Left renal pelvis (tissue), 4 donors: ENCODE data around the gene PARP3. TPM values are rescaled to one million over a fixed set of nuclear protein-coding genes. Genes with fewer than 3 reads are reported as not detected.

ENCODE experiments used
- DNase-seq, 4 donors: peaks; one replicate each; pipeline ENCODE4 v3.0.0-alpha.2; 2013; ENCODE audit warnings: low read depth in 4 of 4, low spot score in 3 of 4
- polyA plus RNA-seq, 4 donors: library from polyadenylated mRNA; unstranded; fragments of 120-200 nt; gene quantifications; one replicate each; pipeline ENCODE4 v1.2.1, GENCODE V29; 2013; ENCODE audit not compliant: insufficient read length in 4 of 4

Gene PARP3
- polyA plus RNA-seq, 4 donors, result 9.4 to 19.2 (median 17.4) TPM

DNA sequence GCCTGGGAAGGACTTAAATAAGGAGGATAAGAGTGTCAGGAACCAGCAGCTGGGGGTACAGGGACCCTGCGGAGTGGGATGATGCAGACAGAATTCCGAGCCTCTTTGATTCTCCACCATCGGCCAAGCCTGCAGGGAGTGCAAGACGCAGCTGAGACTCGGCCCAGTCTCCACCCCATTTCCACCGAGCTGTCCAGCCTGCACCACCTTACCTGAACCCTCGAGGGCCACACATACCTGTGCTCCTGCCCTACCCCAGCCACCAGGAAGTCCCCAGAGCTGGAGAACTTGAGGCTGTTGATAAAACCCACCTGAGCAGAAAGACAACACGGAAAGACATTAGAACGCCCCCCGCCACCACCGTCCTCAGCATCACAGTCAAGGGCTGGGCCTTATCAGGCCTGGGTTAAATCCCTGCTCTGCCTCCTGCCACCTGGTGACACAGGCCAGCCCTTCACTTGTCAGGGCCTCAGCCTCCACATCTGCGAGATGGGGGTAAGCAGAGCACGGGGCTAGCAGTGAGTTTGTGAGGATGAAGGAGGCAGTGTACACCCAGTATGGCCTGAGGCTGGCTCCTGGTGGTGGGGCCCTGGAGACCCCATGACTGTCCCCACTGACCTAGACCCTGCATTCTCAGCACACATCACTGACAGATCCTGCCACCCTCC is 8.6 kb upstream of the PARP3 start:
- no peak for DNase-seq

DNA sequence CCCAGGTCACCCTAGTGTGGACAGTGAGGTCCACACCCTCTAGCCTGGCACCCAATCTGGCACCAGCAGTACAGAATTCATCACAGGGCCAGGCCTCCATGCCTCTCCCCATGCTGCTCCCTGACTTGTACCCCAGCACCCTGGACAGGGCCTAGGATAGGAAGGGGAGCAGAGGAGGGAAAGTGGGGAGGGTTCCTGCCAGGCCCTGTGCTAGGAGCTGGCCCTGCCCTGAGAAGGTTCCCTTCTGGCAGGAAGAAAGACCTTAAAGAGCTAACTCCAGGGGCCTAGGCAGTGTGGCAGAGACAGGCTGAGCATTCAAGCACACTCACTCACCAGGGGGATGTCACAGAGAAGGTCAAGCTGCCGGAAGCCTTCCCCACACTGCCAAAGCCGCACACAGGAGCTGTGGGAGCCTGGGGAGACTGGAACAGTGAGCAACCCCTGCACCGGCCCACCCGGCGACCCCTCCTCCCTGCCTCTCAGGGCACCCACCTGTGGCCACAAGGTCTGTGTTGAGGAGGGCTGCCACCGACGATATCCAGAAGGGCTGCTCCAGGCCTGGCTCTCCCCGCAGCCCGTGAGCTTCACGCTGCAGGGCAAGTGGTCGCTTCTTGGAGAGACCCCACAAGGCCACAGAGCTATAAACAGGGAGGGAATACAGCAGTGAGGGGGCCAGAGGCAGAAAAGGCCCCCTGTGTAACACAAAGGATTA is 7.9 kb upstream of the PARP3 start:
- DNase-seq, result no peak

DNA sequence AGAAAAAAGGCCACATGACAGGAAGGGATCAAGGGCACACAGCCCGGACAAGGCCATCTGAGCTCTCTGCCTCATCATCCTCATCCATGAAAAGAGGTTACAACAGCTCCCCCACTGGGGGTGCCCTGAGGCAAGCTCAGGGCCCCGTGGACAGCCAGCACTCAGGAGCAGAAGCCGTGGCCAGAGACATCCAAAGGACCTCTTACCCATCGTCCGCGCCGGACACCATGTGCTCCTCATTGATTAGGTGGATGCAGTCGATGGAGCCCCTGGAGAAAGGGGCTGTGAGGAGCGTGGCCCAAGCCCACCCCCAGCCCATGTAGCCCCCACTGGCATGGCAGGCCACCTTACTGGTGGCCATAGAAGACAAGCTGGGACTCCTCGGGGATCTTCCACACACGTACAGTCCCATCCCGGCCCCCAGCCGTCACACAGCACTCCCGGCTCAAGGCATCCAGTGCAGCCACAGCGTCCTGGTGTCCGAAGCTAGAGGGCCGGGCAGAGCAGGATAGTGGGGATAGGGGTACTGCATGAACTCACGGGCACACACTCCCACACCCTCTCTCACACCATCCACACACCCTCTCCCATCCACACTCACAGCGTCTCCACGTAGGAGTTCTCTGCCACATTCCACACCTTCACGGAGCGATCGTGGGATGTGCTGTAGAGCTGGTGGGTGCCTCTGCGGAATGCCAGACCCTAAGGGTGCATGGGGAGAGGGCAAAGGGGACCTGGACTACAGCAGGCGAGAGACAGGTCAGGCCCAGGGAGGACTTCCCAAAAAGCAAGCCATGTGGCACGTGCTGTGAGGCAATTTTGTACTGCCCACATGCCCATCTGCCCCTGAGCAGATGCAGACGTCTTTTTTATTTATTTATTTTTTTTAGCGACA is 6.9 kb upstream of the PARP3 start:
- no peak for DNase-seq

DNA sequence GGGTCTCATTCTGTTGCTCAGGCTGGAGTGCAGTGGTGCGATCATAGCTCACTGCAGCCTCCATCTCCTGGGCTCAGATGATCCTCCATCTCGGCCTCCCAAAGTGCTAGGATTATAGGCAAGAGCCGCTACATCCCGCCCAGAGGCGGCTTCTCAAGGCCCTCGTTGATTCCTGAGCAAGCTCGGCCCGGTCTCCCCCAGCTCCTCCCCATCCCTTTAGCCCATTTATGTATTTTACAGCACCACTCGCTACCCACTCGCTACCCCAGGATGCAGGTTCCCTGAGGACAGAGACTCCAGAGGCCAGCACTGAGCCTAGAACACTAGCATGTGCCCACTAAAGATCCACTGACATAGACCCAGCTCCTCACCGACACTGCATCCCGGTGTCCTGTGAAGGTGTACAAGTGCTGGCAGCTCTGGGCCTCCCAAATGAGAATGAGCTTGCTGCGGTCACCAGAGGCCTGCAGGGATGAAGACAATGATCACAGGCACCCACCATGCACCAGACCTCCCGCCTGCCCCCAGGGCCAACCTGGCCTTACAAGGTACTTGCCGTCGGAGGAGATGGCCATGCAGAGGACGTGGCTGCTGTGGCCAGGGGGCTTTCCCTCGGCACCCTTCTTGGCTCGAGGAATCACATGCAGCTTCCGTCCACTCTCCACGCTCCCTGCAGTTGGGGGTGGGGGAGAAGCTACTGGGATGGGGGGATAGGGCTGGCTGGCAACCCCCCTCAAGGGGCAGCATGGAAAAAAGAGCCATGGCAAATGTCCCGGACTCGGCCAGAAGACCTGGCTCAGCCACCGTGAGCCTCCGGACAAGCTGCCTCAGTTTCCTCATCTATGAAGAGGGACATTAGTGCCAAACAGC is 6.0 kb upstream of the PARP3 start:
- no peak for DNase-seq

DNA sequence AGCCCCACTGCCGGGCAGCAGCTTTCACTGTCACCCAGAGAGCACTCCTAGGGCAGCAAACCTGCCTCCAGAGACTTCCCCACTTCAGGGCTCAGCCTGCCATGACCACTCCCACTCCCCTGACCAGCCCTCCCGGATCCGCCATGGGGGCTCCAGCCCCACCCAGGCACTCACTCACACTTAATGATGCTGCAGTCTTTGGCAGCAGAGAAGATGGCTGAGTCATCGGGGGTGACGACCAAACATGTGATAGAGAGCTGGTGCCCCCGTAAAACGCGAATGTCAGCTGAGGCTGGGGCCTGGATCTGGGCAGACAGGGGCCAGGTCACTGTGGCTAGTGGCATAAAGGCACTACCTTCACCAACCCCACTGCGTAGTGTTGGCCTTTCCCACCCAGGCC is 5.1 kb upstream of the PARP3 start:
- DNase-seq, result no peak

DNA sequence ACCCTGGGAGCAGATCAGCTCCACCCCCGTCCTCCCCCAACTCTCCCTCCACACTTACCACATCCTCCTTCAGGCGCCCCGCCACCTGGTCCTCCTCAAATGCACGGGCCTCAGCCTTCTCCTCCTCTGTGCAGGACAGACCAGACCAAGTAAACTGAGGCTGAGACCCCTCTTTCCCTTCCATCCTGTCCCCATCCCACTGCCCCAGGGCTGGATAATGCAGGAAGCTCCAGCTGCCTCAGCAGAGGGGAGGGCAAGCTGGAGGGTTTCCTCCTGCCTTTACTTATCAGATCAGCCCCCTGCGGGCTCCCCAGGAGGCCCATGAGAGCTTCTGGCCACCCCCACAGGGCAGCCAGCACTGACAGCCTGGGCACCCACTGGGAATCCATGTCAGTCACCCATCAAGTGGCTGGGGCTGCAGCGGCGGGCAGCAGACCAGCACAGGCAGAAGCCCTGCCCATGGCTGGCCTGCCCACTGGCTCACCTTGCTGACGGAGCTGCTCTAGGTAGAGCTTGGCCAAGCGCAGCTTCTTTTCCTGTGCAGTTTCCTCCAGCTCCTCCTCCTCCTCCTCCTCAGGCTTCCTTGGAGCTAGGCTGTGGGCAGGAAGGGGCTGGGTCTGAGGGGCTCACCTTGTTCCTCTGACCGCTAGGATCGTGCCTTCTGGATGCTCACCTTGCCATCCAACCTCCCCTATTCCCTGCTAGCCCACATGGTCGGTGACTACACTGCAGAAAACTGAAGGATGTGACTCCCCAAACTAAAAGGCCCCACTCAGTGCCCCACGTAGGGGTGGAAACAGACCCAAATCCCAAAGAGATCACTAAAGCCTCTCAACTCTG is 4.3 kb upstream of the PARP3 start:
- no peak for DNase-seq

DNA sequence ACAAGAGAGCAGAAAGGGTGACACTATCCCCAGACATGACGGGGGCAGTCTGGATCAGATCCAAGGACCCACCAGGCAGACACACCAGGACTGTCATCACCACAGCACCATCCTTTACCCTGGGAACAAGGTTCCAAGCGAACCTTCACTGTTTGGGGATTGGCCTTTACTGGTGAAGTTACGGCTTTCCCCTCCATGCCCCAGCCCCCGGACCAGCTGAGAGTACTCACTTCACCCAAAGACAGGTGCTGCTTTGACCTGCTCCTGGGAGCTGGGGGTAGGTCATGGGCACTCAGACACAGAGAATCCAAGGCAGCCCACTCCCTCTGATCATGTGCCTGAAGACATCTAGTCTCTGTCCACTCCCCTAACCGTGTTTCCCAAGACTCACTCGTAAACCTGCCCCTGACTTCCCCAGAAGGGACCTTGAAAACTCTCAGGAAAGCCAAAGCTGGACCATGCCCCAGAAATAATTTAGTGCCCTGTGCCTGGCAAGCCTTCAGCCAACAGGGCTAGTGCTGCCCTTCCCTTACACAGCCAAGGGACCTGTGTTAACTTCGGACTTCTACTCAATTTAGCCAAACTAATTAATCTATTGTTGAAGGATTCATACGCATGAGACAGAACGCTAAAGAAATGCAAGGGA is 3.3 kb upstream of the PARP3 start:
- no peak for DNase-seq

DNA sequence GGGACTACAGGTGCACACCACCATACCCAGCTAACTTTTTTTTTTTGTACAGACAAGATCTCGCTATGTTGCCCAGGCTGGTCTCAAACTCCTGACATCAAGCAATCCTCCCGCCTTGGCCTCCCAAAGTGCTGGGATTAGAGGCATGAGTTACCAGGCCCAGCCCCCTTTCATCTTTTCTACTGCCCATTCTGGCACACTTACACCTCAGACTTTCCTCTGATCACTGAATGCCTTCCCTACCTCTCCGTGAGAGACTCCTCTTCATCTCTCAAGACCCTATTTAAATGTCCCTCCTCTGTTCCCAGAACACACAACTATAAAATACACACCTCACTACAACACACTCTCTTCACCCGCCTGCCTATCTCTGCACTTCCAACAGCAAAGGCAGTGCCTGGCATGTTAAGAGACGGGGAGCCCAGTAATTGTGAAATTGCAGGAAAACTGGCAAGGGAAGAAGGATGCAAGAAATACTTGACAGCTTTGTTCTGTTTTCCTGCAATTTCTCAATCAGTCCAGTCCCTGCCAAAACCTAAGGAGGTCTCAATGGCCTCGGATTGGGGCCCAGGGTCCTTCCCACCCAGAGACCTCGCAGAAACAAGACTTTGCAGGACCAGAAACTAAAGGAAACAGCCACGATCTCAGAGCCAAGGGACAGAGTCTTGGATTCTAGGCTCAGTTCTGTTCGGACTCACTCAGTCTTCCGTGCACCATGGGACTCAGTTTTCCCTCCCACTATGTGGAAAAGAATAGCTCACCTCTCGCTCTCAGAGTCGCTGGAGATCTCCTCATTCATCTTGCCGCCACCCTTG is 1.3 kb upstream of the PARP3 start:
- DNase-seq, result no peak

DNA sequence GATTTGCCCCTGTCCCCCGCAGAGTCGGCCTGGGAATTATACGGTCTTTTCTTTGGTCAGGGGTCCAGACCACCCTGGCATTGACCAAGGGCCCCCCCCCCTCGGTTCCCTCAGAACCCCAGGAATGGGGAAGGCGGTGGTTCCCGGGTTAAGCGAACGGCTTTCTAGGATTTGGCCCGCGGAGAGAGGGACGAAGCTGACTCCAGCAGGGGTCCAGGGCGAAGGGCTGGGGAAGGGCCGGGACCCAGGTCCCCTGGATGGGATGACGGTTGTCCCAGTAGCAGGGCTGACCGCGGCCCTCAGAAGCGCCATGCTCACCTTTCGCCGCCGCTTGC is 733 bp upstream of the PARP3 start:
- no peak for DNase-seq

DNA sequence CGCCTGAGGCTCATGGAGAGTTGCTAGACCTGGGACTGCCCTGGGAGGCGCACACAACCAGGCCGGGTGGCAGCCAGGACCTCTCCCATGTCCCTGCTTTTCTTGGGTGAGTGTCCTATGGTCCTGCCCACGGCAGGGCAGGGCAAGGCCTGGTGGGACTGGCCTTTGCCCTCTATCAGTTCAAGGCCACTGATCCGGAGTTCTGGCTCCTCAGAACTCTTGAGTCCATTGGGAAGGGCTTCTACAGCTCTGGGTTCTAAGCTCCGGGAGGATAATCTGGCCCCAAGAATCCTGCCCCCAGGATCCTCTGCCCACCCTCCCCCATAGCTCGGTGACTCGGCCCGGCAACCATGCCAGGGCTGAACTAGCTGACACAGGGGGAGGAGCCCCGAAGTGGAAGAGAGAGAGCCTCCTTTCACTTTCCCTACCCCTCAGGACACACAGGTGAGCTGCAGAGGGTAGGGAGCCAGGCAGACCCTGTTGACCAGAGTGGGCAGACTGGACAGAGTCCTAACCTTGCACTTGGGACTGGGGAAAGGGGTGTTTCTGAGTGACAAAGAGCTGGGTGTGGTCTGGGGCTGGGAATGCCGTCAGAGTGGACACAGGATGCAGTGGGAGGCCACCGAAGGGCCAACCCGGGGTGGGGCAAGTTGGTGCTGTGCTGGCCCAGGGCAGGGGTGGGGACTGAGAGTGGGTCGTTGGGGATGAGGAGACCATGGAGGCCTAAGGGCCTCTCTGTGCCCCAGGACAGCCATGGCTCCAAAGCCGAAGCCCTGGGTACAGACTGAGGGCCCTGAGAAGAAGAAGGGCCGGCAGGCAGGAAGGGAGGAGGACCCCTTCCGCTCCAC is 664 bp downstream of the PARP3 start:
- DNase-seq, result no peak

DNA sequence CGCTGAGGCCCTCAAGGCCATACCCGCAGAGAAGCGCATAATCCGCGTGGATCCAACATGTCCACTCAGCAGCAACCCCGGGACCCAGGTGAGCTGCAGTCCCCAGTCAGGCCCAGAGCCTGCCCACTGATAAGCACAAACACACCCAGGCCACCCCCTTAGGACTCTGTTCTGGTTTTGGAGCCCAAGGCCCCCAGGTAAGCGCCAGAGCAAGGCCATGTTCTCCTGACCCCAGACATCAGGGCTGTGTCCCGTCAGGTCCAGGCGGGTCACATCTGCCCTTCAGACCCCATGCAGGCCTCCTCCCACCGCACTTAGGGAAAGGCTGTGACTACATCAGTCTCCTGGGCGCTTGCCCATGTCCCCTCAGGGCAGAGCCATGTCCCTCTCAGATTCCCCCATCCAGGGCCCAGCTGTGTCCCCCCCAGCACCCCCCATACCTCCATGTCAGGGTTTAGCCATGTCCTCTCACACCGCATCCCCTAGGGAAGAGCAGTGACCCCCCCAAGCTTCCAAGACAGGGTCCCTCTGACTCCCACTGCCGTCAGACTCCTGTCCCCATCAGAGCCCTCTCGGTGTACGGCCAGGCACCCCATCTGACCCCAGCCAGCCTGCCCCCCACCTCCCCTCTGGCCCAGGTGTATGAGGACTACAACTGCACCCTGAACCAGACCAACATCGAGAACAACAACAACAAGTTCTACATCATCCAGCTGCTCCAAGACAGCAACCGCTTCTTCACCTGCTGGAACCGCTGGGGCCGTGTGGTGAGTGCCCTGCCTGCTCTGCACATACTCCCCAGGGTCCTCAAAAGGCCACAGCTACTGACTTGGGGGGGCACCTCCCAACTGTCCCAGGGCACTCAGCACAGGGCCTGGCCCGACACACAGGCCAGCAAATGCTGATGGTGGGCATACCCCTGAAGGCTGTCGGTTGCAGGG is 1.6 kb downstream of the PARP3 start:
- no peak for DNase-seq

DNA sequence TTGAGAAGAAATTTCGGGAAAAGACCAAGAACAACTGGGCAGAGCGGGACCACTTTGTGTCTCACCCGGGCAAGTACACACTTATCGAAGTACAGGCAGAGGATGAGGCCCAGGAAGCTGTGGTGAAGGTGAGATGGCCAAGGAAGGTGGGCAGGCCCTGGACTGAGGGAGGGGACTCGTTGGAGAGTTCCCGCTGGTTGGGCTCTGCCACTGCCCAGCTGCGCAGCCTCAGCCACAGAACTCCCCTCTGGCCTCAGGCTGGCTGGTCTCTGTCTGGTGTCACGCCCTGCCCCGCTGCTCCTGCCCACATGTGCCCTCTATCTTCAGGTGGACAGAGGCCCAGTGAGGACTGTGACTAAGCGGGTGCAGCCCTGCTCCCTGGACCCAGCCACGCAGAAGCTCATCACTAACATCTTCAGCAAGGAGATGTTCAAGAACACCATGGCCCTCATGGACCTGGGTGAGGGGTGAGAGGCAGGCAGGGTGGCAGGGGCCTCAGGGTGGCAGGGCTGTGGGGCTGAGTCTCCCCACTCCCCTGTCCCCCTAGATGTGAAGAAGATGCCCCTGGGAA is 2.4 kb downstream of the PARP3 start:
- DNase-seq, result no peak

DNA sequence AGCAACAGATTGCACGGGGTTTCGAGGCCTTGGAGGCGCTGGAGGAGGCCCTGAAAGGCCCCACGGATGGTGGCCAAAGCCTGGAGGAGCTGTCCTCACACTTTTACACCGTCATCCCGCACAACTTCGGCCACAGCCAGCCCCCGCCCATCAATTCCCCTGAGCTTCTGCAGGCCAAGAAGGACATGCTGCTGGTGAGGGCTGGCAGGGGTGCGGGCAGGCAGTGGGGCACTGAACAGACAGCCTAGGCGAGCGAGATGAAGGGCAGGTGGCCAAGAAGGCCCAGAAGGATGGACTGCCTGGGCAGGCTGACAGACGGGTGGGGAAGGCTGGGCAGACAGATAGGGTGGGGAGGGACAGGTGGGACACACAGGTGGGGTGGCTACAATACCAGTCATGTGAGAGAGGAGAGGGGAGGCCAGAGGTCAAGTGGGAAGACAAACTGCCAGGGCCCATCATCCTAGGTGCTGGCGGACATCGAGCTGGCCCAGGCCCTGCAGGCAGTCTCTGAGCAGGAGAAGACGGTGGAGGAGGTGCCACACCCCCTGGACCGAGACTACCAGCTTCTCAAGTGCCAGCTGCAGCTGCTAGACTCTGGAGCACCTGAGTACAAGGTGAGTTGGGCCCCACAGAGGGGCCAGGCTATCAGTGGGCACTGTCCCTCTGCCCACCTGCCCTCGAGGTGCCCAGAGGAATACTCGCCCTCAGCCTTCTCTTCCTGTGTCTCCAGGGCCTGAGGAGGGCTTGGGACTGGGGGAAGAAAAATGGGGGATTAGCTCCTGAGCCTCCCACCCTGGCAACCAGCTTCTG is 3.1 kb downstream of the PARP3 start:
- no peak for DNase-seq

DNA sequence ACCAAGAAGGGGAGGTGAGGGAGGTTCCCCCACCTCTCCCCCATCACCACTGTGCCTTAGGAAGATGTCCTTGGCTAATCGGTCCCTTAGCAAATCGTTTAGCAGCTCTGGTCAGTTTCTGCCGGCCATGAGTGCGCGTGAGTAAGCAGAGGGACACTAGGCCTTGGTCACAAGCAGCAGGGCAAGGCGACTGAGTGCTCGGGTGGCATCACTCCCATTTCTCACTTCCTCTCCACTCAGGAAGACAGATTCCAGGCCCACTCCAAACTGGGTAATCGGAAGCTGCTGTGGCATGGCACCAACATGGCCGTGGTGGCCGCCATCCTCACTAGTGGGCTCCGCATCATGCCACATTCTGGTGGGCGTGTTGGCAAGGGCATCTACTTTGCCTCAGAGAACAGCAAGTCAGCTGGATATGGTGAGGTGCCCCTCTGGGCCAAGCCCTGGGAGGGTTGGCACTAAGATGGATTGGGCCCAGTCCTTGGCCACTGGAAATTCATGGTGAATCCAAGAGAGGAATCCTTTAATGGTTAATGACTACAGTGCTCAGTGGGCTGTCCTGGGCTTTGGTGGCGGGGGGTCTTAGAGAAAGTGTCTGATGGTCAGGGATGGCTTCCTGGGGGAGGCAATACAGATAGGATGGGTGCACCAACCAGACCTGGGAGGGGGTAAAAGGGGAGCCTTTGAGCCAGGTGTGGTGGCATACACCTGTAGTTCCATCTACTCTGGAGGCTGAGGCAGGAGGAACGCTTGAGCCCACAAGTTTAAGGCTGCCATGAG is 4.0 kb downstream of the PARP3 start:
- no peak for DNase-seq

DNA sequence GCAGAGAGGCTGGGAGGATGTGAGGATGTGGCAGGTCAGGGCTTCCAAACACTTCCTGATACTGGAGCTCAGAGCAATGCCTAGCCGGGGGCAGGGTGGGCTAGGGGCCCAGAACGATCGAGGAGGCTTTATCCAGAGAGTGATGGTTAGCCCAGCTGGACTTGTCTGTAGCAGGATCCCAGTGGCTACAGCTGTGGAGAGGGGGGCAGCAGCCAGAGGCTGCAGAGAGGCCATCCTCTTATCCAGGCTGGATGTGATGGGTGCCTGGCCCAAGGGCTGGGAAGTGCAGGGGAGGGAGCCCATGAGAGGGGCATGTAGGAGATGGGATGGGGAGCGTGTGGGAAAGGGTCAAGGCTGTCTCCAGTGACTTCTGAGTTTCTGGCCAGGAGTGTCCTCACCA is 4.6 kb downstream of the PARP3 start:
- DNase-seq, result no peak
